ENCODE data around the gene NFKB2. TPM values are rescaled to one million over a fixed set of nuclear protein-coding genes. Genes with fewer than 3 reads are reported as not detected.

The NFKB2 gene
- total and polyA plus RNA-seq, 2 of the 8 experiments (the other 6 are each of a cell fraction or from before 2014, with no cell fraction given) = 20.4 to 31.4 TPM

DNA sequence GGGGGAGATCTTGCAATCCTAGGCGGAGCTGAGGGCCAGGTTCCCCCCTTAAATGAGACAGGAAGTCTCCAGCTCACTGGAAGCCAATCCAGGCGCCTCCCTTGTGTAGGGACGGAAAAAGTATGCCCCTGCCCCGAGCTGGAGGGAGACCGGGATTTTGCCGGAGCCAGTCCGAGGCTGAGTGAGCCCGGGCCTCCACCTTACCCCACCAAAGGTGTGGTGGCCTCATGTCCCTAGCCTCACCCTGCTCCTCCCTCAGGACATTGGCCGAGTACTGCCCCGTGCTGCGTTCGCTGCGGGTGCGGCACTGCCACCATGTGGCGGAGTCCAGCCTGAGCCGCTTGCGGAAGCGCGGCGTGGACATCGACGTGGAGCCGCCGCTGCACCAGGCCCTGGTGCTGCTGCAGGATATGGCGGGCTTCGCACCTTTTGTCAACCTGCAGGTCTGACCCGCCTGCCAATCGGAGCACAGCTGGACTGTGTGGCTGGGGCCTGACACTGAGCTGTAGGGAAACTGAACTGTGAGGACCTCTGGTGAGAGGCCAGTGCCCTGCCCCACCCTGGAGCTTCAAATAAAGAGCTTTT, 27.1 kb downstream of the NFKB2 start:
- no peaks in the 10 kb centered on the region for H3K79me1 ChIP-seq (ENCODE audit: low read depth, low read length)
- H3K4me1 ChIP-seq (replicated peaks in 1 of 4; ENCODE audit: control insufficient read depth in 3 of 4, insufficient read depth in 4 of 4, low read length in 3 of 4) = peaks cover 0 to 23% (median 10%) of the 10 kb centered on the region in 4 experiments; a peak in 5 of 7 replicates
- no peak overlapping the region for H3K27ac ChIP-seq (ENCODE audit: low read depth, low read length)
- no peak overlapping the region for H2BK5ac ChIP-seq (ENCODE audit: low read depth, low read length)
- no peak overlapping the region; a peak in 2 of 7 replicates for H3K9ac ChIP-seq (replicated peaks in 1 of 4; ENCODE audit: extremely low read depth in 1 of 4, low read depth in 3 of 4, low read length in 3 of 4)
- peak overlapping the region; percentile 3 for H4K5ac ChIP-seq (ENCODE audit: insufficient read length, low read depth, low read length)
- peak overlapping the region; percentile 88 to 100 for H3K4me2 ChIP-seq (ENCODE audit: insufficient read depth in 1 of 2, low read depth in 2 of 2, low read length in 2 of 2)
- H3K14ac ChIP-seq (ENCODE audit: insufficient read length) = no peak overlapping the region
- 0 out of 8 replicates have a peak, but pooled peaks cover 0 to 3% (median 0%) of the 10 kb centered on the region in 4 experiments for H3K36me3 ChIP-seq (ENCODE audit: control insufficient read depth in 2 of 4, insufficient read depth in 4 of 4, low read length in 3 of 4)
- peak overlapping the region; percentile 74 to 92 (median 80); a peak in 6 of 8 replicates for H3K4me3 ChIP-seq (ENCODE audit: extremely low read depth in 1 of 4, insufficient read depth in 2 of 4, low read depth in 3 of 4, low read length in 4 of 4)
- H2BK20ac ChIP-seq (ENCODE audit: low read length) = no peak overlapping the region
- no peaks in the 10 kb centered on the region for H3K9me3 ChIP-seq (ENCODE audit: insufficient read depth in 2 of 2, low read depth in 1 of 2, low read length in 1 of 2)
- ChIA-PET CTCF (ENCODE audit: partially characterized antibody) (interaction anchor here (0.6 to 9.5 kb wide), 29 partner anchors 9 to 252 kb away, joined by 3 to 78 read pairs (median 5); partner anchors contain the start of genes C10orf95 and CUEDC2), POLR2A (ENCODE audit: partially characterized antibody) (interaction anchor here (0.9 to 7.9 kb wide), 11 partner anchors 8 to 307 kb away, joined by 3 to 56 read pairs (median 25); partner anchors contain the start of genes C10orf95, CUEDC2 and NFKB2)
- peaks cover 5 to 9% of the 10 kb centered on the region in 2 experiments for H4K20me1 ChIP-seq (replicated peaks in 1 of 2; ENCODE audit: control insufficient read depth in 1 of 2, insufficient read depth in 2 of 2, low read length in 2 of 2)
- H3K56ac ChIP-seq (replicated peaks; ENCODE audit: insufficient read length, low read depth, low read length) = no peak overlapping the region
- H2AFZ ChIP-seq (ENCODE audit: low read length) = no peak overlapping the region
- no peaks in the 10 kb centered on the region for H3K27me3 ChIP-seq (replicated peaks in 1 of 4; ENCODE audit: control insufficient read depth in 3 of 4, extremely low read depth in 1 of 4, insufficient read depth in 3 of 4, low read length in 3 of 4)
- no peak overlapping the region for H2BK120ac ChIP-seq (replicated peaks; ENCODE audit: low read depth, low read length)
- WGBS, 2 experiments (ENCODE audit: extremely low coverage in 1 of 2, insufficient coverage in 1 of 2, insufficient read length in 1 of 2, insufficient replicate concordance in 2 of 2, low coverage in 1 of 2, low lambda C conversion rate in 2 of 2, missing lambda C conversion rate in 1 of 2) = 24% methylated on average over 27 of the region's 28 CpGs; no CpG with 5 or more reads in 1 of the 2 experiments
- peaks cover 32% of the 10 kb centered on the region for H3K23me2 ChIP-seq (ENCODE audit: low read depth, low read length)
- peak overlapping the region; percentile 12 for H3K4ac ChIP-seq (replicated peaks; ENCODE audit: insufficient read length, low read depth, low read length)
- peak overlapping the region; percentile 61; the same call in 1 of the 2 replicates for H2BK15ac ChIP-seq (ENCODE audit: low read length)
- H3K79me2 ChIP-seq (ENCODE audit: control insufficient read depth in 1 of 2, insufficient read depth in 2 of 2, low read length in 2 of 2) = no peaks in the 10 kb centered on the region
- no peak overlapping the region for H2AK5ac ChIP-seq (ENCODE audit: low read depth, low read length)
- no peak overlapping the region for H3K23ac ChIP-seq (ENCODE audit: insufficient read length)
- H2BK12ac ChIP-seq (ENCODE audit: low read depth, low read length) = no peak overlapping the region
- no peak overlapping the region for H4K8ac ChIP-seq (ENCODE audit: extremely low read depth, insufficient read depth, low read length)
- FAIRE-seq (no peak), DNase-seq (ENCODE audit: low read depth in 1 of 2, low spot score in 2 of 2) (peak; percentile 67 to 89)
- peak overlapping the region; percentile 37 for H4K91ac ChIP-seq (replicated peaks; ENCODE audit: insufficient read length, low read length)
- peak overlapping the region; percentile 48 for H3K18ac ChIP-seq (ENCODE audit: extremely low read depth, low read length)
- TF ChIP-seq, protein P1, sequence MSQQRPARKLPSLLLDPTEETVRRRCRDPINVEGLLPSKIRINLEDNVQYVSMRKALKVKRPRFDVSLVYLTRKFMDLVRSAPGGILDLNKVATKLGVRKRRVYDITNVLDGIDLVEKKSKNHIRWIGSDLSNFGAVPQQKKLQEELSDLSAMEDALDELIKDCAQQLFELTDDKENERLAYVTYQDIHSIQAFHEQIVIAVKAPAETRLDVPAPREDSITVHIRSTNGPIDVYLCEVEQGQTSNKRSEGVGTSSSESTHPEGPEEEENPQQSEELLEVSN (IDR thresholded peaks at IDR 0.05) = peak; percentile 96
- TF ChIP-seq NANOG (IDR thresholded peaks at IDR 0.05; ENCODE audit: insufficient read depth, low read depth, low read length, poor library complexity, severe bottlenecking) (no peak), SAP30 (IDR thresholded peaks at IDR 0.05; ENCODE audit: insufficient read depth, insufficient replicate concordance, low read length) (no peak), POU5F1 (IDR thresholded peaks at IDR 0.05; ENCODE audit: low read depth, low read length) (no peak), RAD21 (IDR thresholded peaks at IDR 0.05 in 1 of 2, conservative IDR thresholded peaks at IDR 0.05 in 1 of 2; ENCODE audit: low read depth in 2 of 2, low read length in 2 of 2) (peak; percentile 69 to 79), USF2 (IDR thresholded peaks at IDR 0.05; ENCODE audit: low read length) (0 out of 2 replicates have a peak, but pooled peaks have one; percentile 22), CREB1 (IDR thresholded peaks at IDR 0.05) (peak; percentile 71), TCF12 (IDR thresholded peaks at IDR 0.05; ENCODE audit: low read depth, low read length) (0 out of 2 replicates have a peak, but pooled peaks have one; percentile 37), EZH2 (IDR thresholded peaks at IDR 0.05; ENCODE audit: low read depth, low read length, severe bottlenecking) (peak; percentile 21)
